Pancreas (tissue), 10 donors: Measurements from ENCODE around the gene HTR3A. TPM values are rescaled to one million over a fixed set of nuclear protein-coding genes. Genes with fewer than 3 reads are reported as not detected.
"Not testable (repeated sequence)": the region's sequence is repeated elsewhere in the genome, so short reads cannot be mapped to it uniquely, and the experiment has no call there.

Source experiments
- ATAC-seq, 4 donors: fragments of 200-7000 bp; cut with Tn5 transposase; one replicate each; pipeline versions ENCODE4 v1.8.0 to v1.9.1; 2020; ENCODE audit warnings: mild to moderate bottlenecking in 4 of 4, moderate library complexity in 4 of 4
- DNase-seq, 6 donors: peaks; one replicate each; pipeline ENCODE4 v3.0.0-alpha.2; 2020
- FAIRE-seq: peaks from 2 replicates; lab custom pipeline; 2012; peaks lifted over from hg19 to GRCh38; lab: Jason Lieb, UNC
- H3K27ac ChIP-seq, 4 donors: fragments of 200-600 bp; sonication (generic); 1 replicate in 3 of 4; 2 replicates in 1 of 4; pipeline versions ENCODE4 v1.5.0 to v1.8.0; 2020
- H3K27me3 ChIP-seq, 4 donors: fragments of 200-600 bp; one replicate each; pipeline ENCODE4 v1.8.0; 2021
- H3K36me3 ChIP-seq, 3 donors: fragments of 200-600 bp; sonication (generic) in 1 of 3; one replicate each; pipeline versions ENCODE4 v1.5.0 to v1.8.0; 2020 to 2021
- H3K4me1 ChIP-seq, 3 donors: fragments of 200-600 bp; one replicate each; pipeline ENCODE4 v1.8.0; 2021
- H3K4me3 ChIP-seq, 4 donors: fragments of 200-600 bp; sonication (generic) in 2 of 4; one replicate each; pipeline versions ENCODE4 v1.5.0 to v1.8.0; 2020 to 2021
- H3K9me3 ChIP-seq, 4 donors: fragments of 200-600 bp; one replicate each; pipeline ENCODE4 v1.8.0; 2021
- WGBS, 2 donors: extraction: QIAGEN DNeasy Blood & Tissue Kit; methylation state at CpG; one replicate each; pipeline ENCODE4 v1.1.7; 2013; 5-methylcytosine and 5-hydroxymethylcytosine counted together
- intact Hi-C, 3 donors: fragments of 100-400 bp; cut with DNase I; formaldehyde crosslinking; loops; one replicate each; pipeline versions ENCODE4 v1.11.1 to v1.14.2; 2022
- polyA plus RNA-seq, 2 donors: library from polyadenylated mRNA; stranded (reverse); fragments of 200-250 nt; gene quantifications; one replicate each; pipeline ENCODE4 v1.2.3, GENCODE V29; 2013
- total RNA-seq, 6 donors: library from RNA; stranded (reverse); fragmentation: NEBNext Ultra II Directional in 4 of 6; extraction: Animal tissue kit (Norgen Biotek cat#: 25700) in 4 of 6; gene quantifications; one replicate each; pipeline versions ENCODE4 v1.2.1 to v1.2.4, GENCODE V29; 2021 to 2023
- TF ChIP-seq, protein P1 (sequence below), 4 donors: fragments of 200-600 bp; sonication (generic) in 3 of 4; IDR thresholded peaks; one replicate each; pipeline versions ENCODE4 v1.5.0 to v1.8.0; 2021; ENCODE audit warnings: antibody characterized with exemption in 4 of 4
- donor health status: healthy with polysubstance abuse.
- donor health status: DM: no; HTN: no; CAD: no; lungs with moderate emphysema.
- donor health status: DM: no; HTN: no; CAD: no.
- donor health status: control.
- donor health status: control.
- donor health status: Bipolar disorder and iron deficiency.
- donor health status: DM: yes; HTN: yes; CAD: no.
- donor health status: DM: no; HTN: no; CAD: no.
- donor health status: DM: no; HTN: no; CAD: no.
- donor health status: DM: yes; HTN: yes; CAD: no.

Gene HTR3A
- total RNA-seq, result 1 to 10 TPM in 2 of 6 donors, under 1 TPM in 4; 0.23 to 4.9 (median 0.70) TPM
- polyA plus RNA-seq, result 1 to 10 TPM in 1 of 2 donors, under 1 TPM in 1; 0.16 to 1.2 TPM

DNA sequence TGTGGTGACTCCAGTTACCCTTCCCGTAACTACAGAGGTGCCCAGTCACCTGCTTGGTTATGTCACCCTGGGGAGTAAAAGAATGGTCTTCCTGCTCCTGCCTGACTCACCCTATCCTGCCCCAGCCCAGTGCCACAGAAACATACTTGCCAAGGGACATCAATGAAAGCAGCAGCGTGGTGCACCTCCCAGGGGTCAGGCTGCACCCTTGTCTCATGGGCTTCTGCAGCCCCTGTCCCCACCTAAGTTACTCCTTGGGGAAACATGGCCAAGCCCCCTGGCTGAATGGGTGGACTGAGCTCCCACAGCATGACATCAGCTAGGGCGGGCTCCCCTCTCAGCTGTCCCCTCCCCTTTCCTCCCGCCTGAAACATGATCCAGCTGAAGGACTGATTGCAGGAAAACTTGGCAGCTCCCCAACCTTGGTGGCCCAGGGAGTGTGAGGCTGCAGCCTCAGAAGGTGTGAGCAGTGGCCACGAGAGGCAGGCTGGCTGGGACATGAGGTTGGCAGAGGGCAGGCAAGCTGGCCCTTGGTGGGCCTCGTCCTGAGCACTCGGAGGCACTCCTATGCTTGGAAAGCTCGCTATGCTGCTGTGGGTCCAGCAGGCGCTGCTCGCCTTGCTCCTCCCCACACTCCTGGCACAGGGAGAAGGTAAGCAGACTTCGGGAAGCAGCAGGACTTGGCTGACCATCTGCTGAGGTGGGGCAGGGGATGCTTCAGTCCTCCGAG is at the start of gene HTR3A:
HTR3A (plus strand) TSS at position 368 of the 730 bp plus-strand sequence; CDS start at position 586, 218 bp downstream.
- H3K27me3 ChIP-seq, result no peaks in the 10 kb centered on the region
- no peaks in the 10 kb centered on the region for H3K36me3 ChIP-seq
- H3K9me3 ChIP-seq, result no peaks in the 10 kb centered on the region
- peak within 1 kb of the TSS in 1 of 4 donors; percentile 63 for H3K27ac ChIP-seq
- DNase-seq (peak; percentile 89 to 96 (median 92)), FAIRE-seq (no peak), ATAC-seq (peak; percentile 97 to 99 (median 97))
- H3K4me3 ChIP-seq, result no peak within 1 kb of the TSS
- intact Hi-C loops, result no loop called here
- TF ChIP-seq, protein P1, sequence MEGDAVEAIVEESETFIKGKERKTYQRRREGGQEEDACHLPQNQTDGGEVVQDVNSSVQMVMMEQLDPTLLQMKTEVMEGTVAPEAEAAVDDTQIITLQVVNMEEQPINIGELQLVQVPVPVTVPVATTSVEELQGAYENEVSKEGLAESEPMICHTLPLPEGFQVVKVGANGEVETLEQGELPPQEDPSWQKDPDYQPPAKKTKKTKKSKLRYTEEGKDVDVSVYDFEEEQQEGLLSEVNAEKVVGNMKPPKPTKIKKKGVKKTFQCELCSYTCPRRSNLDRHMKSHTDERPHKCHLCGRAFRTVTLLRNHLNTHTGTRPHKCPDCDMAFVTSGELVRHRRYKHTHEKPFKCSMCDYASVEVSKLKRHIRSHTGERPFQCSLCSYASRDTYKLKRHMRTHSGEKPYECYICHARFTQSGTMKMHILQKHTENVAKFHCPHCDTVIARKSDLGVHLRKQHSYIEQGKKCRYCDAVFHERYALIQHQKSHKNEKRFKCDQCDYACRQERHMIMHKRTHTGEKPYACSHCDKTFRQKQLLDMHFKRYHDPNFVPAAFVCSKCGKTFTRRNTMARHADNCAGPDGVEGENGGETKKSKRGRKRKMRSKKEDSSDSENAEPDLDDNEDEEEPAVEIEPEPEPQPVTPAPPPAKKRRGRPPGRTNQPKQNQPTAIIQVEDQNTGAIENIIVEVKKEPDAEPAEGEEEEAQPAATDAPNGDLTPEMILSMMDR (IDR thresholded peaks at IDR 0.05), result no peak
- H3K4me1 ChIP-seq, result peaks cover 0 to 10% (median 3%) of the 10 kb centered on the region in 3 donors
- WGBS, 2 donors, result 10 to 13% methylated on average over 12 of the region's 12 CpGs

DNA sequence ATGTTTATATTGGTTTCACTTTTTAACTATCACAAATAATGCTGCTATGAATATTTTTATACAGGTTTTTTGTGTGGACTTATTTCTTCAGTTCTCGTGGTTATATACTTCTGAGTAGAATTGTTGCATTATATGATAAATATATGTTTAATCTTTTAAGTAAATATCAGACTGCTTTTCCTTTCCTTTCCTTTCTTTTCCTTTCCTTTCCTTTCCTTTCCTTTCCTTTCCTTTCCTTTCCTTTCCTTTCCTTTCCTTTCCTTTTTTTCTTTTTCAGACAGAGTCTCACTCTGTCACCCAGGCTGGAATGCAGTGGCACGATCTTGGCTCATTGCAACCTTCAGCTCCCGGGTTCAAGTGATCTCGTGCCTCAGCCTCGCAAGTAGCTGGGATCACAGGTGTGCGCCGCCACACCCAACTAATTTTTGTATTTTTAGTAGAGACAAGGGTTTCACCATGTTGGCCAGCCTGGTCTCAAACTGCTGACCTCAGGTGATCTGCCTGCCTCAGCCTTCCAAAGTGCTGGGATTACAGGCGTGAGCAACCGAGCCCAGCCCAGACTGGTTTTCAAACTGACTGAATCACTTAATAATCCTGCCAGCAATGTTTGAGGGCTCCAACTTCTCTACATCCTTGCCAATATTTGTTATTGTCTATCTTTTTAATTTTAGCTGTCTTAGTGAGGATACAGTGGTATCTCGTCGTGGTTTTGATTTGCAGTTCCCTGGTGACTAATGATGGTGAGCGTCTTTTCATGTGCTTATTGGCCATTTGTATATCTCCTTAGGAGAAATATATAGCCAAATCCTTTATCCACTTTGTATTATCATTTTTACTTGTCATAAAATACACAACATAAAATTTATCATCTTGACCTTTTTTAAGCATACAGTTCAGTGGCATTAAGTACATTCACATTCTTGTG is 48.4 kb upstream of the HTR3A start:
- 63 to 67% methylated on average over 12 of the region's 12 CpGs for WGBS, 2 donors
- no peaks in the 10 kb centered on the region for H3K9me3 ChIP-seq
- ATAC-seq, result no peak
- H3K4me3 ChIP-seq, result no peak overlapping the region
- FAIRE-seq, result no peak
- H3K4me1 ChIP-seq, result no peaks in the 10 kb centered on the region
- H3K27ac ChIP-seq, result no peak overlapping the region
- intact Hi-C loops, result no loop called here
- H3K27me3 ChIP-seq, result no peaks in the 10 kb centered on the region
- TF ChIP-seq, protein P1 (IDR thresholded peaks at IDR 0.05), result no peak
- no peaks in the 10 kb centered on the region for H3K36me3 ChIP-seq
- no peak for DNase-seq

DNA sequence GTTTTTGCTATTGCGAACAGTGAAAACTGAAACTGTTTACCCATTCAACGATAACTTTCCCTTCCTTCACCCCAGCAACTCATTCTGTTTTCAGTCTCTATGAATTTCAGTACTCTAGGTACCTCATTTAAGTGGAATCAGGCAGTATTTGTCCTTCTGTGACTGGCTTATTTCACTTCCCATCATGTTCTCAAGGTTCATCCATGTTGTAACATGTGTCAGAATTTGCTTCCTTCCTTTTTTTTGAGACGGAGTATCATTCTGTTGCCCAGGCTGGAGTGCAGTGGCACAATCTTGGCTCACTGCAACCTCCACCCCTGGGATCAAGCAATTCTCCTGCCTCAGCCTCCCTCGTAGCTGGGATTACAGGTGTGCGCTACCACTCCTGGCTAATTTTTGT is 46.6 kb upstream of the HTR3A start:
- Histone ChIP-seq H3K36me3 (no peaks in the 10 kb centered on the region), H3K9me3 (no peaks in the 10 kb centered on the region), H3K4me1 (no peaks in the 10 kb centered on the region), H3K27me3 (no peaks in the 10 kb centered on the region), H3K4me3 (no peak overlapping the region), H3K27ac (no peak overlapping the region)
- intact Hi-C loops, result no loop called here
- WGBS, 2 donors, result 71 to 82% methylated on average over 5 of the region's 5 CpGs
- DNase-seq, result no peak
- ATAC-seq, result no peak
- no peak for FAIRE-seq
- TF ChIP-seq, protein P1 (IDR thresholded peaks at IDR 0.05), result no peak

DNA sequence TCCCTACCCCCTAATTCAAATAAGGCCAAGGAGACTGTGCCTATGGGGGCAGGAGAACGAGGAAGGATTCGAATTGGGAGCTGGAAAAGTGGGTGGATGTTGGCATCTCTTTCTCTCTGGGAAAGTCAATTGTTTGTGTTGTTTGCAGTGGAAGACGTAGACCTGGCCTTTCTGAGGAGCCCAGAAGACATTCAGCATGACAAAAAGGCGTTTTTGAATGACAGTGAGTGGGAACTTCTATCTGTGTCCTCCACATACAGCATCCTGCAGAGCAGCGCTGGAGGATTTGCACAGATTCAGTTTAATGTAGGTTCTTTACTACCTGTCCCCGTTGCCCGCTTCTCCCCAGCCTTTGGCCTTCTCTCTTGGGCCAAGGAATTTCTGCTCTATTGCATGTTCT is 42.1 kb upstream of the HTR3A start:
- Histone ChIP-seq H3K4me3 (no peak overlapping the region), H3K27me3 (no peaks in the 10 kb centered on the region), H3K9me3 (no peaks in the 10 kb centered on the region), H3K36me3 (no peaks in the 10 kb centered on the region), H3K27ac (no peak overlapping the region), H3K4me1 (no peaks in the 10 kb centered on the region)
- intact Hi-C loops, result no loop called here
- DNase-seq, result no peak
- TF ChIP-seq, protein P1 (IDR thresholded peaks at IDR 0.05), result no peak
- FAIRE-seq, result no peak
- ATAC-seq, result no peak
- WGBS, 2 donors, result 68 to 77% methylated on average over 7 of the region's 7 CpGs

DNA sequence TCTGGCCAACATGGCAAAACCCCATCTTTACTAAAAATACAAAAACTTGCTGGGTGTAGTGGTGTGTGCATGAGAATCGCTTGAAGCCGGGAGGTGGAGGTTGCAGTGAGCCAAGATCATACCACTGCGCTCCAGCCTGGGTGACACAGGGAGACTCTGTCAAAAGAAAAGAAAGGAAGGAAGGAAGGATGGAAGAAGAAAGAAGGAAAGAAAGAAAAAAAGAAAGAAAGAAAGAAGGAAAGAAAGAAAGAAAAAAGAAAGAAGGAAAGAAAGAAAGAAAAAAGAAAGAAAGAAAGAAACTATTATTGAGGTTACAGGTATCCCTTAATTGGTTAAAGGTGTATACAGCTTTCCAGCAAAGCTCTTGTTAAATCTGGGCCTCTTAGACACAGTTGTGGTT is 40.7 kb upstream of the HTR3A start:
- H3K9me3 ChIP-seq, H3K4me3 ChIP-seq, intact Hi-C loops, H3K36me3 ChIP-seq, H3K27ac ChIP-seq, DNase-seq, H3K4me1 ChIP-seq, ATAC-seq, H3K27me3 ChIP-seq, FAIRE-seq: not testable (repeated sequence)
- WGBS, 2 donors, result 95 to 97% methylated on average over 3 of the region's 3 CpGs
